Suppressor macrophage treated with lipopolysaccharide for 4 hours (primary cell): ENCODE measurements around the gene TRAPPC3.

Experiments used
- DNase-seq: peaks from one replicate; pipeline ENCODE4 v3.0.0-alpha.2; 2020

TRAPPC3 gene

GRCh38 chr1:36125129-36125991, 23.9 kb downstream of the TRAPPC3 start, which contains the start of gene COL8A2:
COL8A2 (minus strand) TSS chr1:36125222; CDS start chr1:36100242, 24,980 bp downstream.
- DNase-seq = no peak

- DNase-seq = no peak
Observed at GRCh38 chr1:36124404-36125128, 24.7 kb downstream of the TRAPPC3 start.

GRCh38 chr1:36123356-36123755, 25.9 kb downstream of the TRAPPC3 start:
- DNase-seq = peak; percentile 91

- peak; percentile 53 for DNase-seq
Observed at GRCh38 chr1:36122062-36123030, 26.9 kb downstream of the TRAPPC3 start.

GRCh38 chr1:36119456-36119855, 29.8 kb downstream of the TRAPPC3 start:
- DNase-seq = peak; percentile 49

GRCh38 chr1:36118447-36119204, 30.7 kb downstream of the TRAPPC3 start:
- no peak for DNase-seq

- no peak for DNase-seq
Observed at GRCh38 chr1:36116901-36117300, 32.4 kb downstream of the TRAPPC3 start.

- DNase-seq = peak; percentile 71
Observed at GRCh38 chr1:36115931-36116330, 33.4 kb downstream of the TRAPPC3 start.

GRCh38 chr1:36115200-36115669, 34.1 kb downstream of the TRAPPC3 start:
- DNase-seq = no peak

- DNase-seq = no peak
Observed at GRCh38 chr1:36114371-36114770, 34.9 kb downstream of the TRAPPC3 start.

- DNase-seq = no peak
Observed at GRCh38 chr1:36112823-36113222, 36.5 kb downstream of the TRAPPC3 start.

GRCh38 chr1:36111151-36111550, 38.1 kb downstream of the TRAPPC3 start:
- DNase-seq = no peak

- DNase-seq = no peak
Observed at GRCh38 chr1:36109041-36109679, 40.1 kb downstream of the TRAPPC3 start.

GRCh38 chr1:36108314-36108713, 41.0 kb downstream of the TRAPPC3 start:
- DNase-seq = no peak

GRCh38 chr1:36107394-36107793, 41.9 kb downstream of the TRAPPC3 start:
- DNase-seq = no peak

GRCh38 chr1:36106269-36106668, 43.0 kb downstream of the TRAPPC3 start:
- DNase-seq = no peak

- no peak for DNase-seq
Observed at GRCh38 chr1:36101546-36101945, 47.7 kb downstream of the TRAPPC3 start.

- DNase-seq = no peak
Observed at GRCh38 chr1:36100376-36100775, 48.9 kb downstream of the TRAPPC3 start.

- peak; percentile 77 for DNase-seq
Observed at GRCh38 chr1:36099681-36100341, 49.5 kb downstream of the TRAPPC3 start.

GRCh38 chr1:36098650-36099365, 50.5 kb downstream of the TRAPPC3 start:
- no peak for DNase-seq
